Measurements from ENCODE around the gene ABCA3.
"Not testable (repeated sequence)": the region's sequence is repeated elsewhere in the genome, so short reads cannot be mapped to it uniquely, and the experiment has no call there.

The ABCA3 gene

DNA sequence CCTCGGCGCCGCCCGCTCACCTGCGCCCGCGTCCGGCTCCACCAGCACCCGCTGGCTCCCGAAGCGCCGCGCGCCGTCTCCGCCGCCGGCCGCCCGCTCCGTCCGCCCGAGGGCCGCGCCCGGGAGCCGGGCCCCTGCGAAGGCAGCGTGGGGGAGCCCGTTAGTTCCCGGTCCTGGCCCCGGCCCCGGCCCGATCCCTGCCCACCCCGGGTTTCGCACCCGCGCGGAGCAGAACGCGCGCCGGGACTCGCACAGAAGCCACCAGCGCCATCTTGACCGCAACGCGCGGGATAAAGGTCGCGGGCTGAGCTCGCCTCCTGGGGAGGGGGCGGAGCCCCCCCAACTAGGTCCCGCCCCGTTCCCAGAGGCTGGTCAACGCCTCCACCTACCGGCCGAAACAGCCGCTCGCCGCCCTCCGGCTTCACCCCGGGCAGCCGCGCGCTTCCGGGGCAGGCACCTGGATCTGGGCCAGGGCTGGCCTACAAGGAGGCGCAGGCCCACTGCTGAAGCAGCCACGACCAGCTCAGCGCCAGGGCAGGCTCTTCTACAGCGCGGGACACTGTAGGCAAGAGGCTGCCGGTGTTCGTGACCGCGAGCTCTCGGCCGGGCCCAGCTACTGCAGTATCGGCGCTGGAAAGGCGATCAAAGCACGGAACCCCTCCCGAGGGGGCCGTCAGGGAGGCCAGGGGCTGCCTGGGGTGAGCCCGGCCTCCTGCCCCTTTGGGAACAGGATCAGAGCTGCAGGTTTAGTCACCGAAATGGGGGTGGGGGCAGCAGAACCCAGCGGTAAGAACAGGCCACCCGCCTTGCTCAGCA is 89.0 kb downstream of the ABCA3 start, which contains the start of gene ECI1:
ECI1 (minus strand) TSS at position 292 of the 816 bp plus-strand sequence; CDS start at position 271, 21 bp downstream.
- DNase-seq (ENCODE audit: insufficient read length, low spot score) = peak; percentile 99
- FAIRE-seq = peak; percentile 98
- TF ChIP-seq POLR2A (IDR thresholded peaks at IDR 0.05; ENCODE audit: low read depth, low read length) (peak; percentile 51; the same call in 1 of the 2 replicates), PAX5 (IDR thresholded peaks at IDR 0.05; ENCODE audit: insufficient read depth, low read length, severe bottlenecking) (no peak), TAF1 (IDR thresholded peaks at IDR 0.05; ENCODE audit: low read depth, low read length) (peak; percentile 87), SPI1 (IDR thresholded peaks at IDR 0.05; ENCODE audit: low read depth, low read length) (no peak), POLR2AphosphoS5 (IDR thresholded peaks at IDR 0.05; ENCODE audit: low read depth, low read length) (peak; percentile 89), POU2F2 (IDR thresholded peaks at IDR 0.05; ENCODE audit: low read depth, low read length) (no peak)

DNA sequence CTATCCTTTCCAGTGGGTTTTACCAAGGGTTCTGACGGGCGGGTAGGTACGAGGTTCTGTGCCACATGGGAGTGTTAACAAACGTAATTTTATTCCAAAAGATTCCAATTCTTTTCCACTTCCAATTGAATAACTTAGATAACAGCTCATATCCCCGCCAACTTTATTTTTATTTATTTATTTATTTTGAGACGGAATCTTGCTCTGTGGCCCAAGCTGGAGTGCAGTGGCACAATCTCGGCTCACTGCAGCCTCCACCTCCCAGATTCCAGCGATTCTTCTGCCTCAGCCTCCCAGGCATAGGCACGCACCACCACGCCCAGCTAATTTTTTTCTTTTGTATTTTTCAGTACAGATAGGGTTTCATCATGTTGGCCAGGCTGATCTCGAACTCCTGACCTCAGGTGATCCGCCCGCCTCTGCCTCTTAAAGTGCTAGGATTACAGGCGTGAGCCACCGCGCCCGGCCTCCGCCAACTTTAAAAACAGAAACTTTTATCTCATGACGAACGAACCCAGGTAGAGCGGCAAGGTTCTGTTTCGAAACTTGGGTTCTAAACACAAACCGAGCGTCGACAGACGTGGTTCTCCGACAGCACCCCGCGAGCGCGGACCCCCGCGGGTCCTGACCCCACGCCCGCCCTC is 89.8 kb downstream of the ABCA3 start:
- FAIRE-seq = no peak
- DNase-seq (ENCODE audit: insufficient read length, low spot score) = no peak
- no peak for TF ChIP-seq POLR2A (IDR thresholded peaks at IDR 0.05; ENCODE audit: low read depth, low read length)
- TF ChIP-seq TAF1 (IDR thresholded peaks at IDR 0.05; ENCODE audit: low read depth, low read length) = no peak
- no peak for TF ChIP-seq SPI1 (IDR thresholded peaks at IDR 0.05; ENCODE audit: low read depth, low read length)
- no peak for TF ChIP-seq POU2F2 (IDR thresholded peaks at IDR 0.05; ENCODE audit: low read depth, low read length)
- TF ChIP-seq POLR2AphosphoS5 (IDR thresholded peaks at IDR 0.05; ENCODE audit: low read depth, low read length) = no peak
- no peak for TF ChIP-seq PAX5 (IDR thresholded peaks at IDR 0.05; ENCODE audit: insufficient read depth, low read length, severe bottlenecking)

- TF ChIP-seq POLR2AphosphoS5 (IDR thresholded peaks at IDR 0.05; ENCODE audit: low read depth, low read length) = no peak
- TF ChIP-seq POU2F2 (IDR thresholded peaks at IDR 0.05; ENCODE audit: low read depth, low read length) = no peak
- no peak for TF ChIP-seq SPI1 (IDR thresholded peaks at IDR 0.05; ENCODE audit: low read depth, low read length)
- TF ChIP-seq POLR2A (IDR thresholded peaks at IDR 0.05; ENCODE audit: low read depth, low read length) = no peak
- TF ChIP-seq PAX5 (IDR thresholded peaks at IDR 0.05; ENCODE audit: insufficient read depth, low read length, severe bottlenecking) = no peak
- TF ChIP-seq TAF1 (IDR thresholded peaks at IDR 0.05; ENCODE audit: low read depth, low read length) = no peak
- no peak for FAIRE-seq
These were observed 94.1 kb downstream of the ABCA3 start for GRCh38 chr16:2246301-2246885.

DNA sequence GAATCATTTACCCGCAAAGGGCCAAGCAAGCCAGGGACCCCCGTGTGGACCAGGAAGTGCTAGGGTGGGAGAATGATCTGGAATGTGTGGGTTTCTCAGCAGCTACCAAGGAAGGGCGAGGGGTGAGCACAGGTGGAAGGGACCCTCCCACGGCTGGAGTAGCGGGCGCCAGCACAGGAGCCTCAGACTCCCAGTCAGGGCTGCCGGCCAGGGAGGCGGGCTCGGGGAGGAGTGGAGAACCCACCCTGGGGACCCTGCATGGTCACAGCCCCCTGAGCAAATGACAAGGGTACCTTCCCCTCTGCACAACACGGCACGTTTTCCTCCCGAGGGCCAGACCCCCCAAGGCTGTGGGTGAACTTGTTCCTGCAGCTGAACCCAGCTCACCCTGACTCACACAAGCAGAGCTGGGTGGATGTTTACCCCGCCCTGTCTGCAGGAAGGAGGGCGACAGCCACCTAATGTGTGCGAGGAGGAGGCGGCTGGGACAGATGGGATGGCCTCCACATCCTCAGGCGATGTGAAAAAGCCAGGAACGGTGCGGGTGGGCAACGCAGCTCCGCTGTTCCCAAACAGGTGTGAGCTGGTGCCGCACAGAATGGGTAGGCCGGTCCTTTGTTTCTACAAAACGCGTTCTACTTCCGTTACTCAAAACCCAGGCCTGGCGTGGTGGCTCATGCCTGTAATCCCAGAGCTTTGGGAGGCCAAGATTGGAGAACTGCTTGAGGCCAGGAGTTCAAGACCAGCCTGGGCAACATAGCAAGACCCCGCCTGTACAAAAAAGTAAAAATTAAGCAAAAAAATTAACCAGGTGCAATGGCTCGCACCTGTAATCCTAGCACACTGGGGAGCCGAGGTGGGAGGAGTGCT is 95.4 kb downstream of the ABCA3 start:
- DNase-seq (ENCODE audit: insufficient read length, low spot score) (no peak), FAIRE-seq (no peak)
- no peak for TF ChIP-seq PAX5 (IDR thresholded peaks at IDR 0.05; ENCODE audit: insufficient read depth, low read length, severe bottlenecking)
- no peak for TF ChIP-seq POLR2A (IDR thresholded peaks at IDR 0.05; ENCODE audit: low read depth, low read length)
- no peak for TF ChIP-seq SPI1 (IDR thresholded peaks at IDR 0.05; ENCODE audit: low read depth, low read length)
- no peak for TF ChIP-seq POU2F2 (IDR thresholded peaks at IDR 0.05; ENCODE audit: low read depth, low read length)

More at GRCh38 chr16:2246301-2246885, 94.1 kb downstream of the ABCA3 start:
- no peak for DNase-seq (ENCODE audit: insufficient read length, low spot score)

- no peak for FAIRE-seq
- TF ChIP-seq PAX5 (IDR thresholded peaks at IDR 0.05; ENCODE audit: insufficient read depth, low read length, severe bottlenecking) (no peak), POLR2AphosphoS5 (IDR thresholded peaks at IDR 0.05; ENCODE audit: low read depth, low read length) (no peak), SPI1 (IDR thresholded peaks at IDR 0.05; ENCODE audit: low read depth, low read length) (no peak), TAF1 (IDR thresholded peaks at IDR 0.05; ENCODE audit: low read depth, low read length) (no peak), POLR2A (IDR thresholded peaks at IDR 0.05; ENCODE audit: low read depth, low read length) (no peak), POU2F2 (IDR thresholded peaks at IDR 0.05; ENCODE audit: low read depth, low read length) (no peak)
- DNase-seq (ENCODE audit: insufficient read length, low spot score) = no peak
These were observed 96.2 kb downstream of the ABCA3 start for GRCh38 chr16:2244301-2244700.

DNA sequence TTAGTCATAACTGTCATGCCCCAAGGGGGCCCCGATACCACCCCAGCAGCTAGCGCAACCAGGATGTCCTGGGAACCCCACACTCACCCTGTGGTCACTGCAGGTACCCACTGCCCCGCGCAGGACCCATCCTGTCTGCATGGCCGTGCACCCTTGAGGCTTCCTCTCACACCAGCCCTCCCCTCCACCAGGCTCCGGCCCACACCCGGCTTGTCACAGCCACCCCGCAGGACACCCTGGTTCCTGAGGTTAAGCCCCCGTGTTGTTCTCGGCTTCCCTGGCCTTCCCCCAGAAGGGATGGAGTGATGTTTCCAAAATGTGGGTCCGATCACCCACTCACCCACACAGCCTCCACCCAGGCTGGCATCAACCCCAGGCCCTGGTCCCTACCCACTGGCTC is 96.7 kb downstream of the ABCA3 start:
- no peak for TF ChIP-seq POU2F2 (IDR thresholded peaks at IDR 0.05; ENCODE audit: low read depth, low read length)
- TF ChIP-seq PAX5 (IDR thresholded peaks at IDR 0.05; ENCODE audit: insufficient read depth, low read length, severe bottlenecking) = no peak
- no peak for TF ChIP-seq POLR2AphosphoS5 (IDR thresholded peaks at IDR 0.05; ENCODE audit: low read depth, low read length)
- no peak for TF ChIP-seq TAF1 (IDR thresholded peaks at IDR 0.05; ENCODE audit: low read depth, low read length)
- FAIRE-seq (no peak), DNase-seq (ENCODE audit: insufficient read length, low spot score) (no peak)

- TF ChIP-seq PAX5 (IDR thresholded peaks at IDR 0.05; ENCODE audit: insufficient read depth, low read length, severe bottlenecking) (no peak), POLR2AphosphoS5 (IDR thresholded peaks at IDR 0.05; ENCODE audit: low read depth, low read length) (no peak), TAF1 (IDR thresholded peaks at IDR 0.05; ENCODE audit: low read depth, low read length) (no peak), SPI1 (IDR thresholded peaks at IDR 0.05; ENCODE audit: low read depth, low read length) (no peak), POU2F2 (IDR thresholded peaks at IDR 0.05; ENCODE audit: low read depth, low read length) (no peak), POLR2A (IDR thresholded peaks at IDR 0.05; ENCODE audit: low read depth, low read length) (no peak)
- FAIRE-seq (no peak), DNase-seq (ENCODE audit: insufficient read length, low spot score) (no peak)
These were observed 97.4 kb downstream of the ABCA3 start for GRCh38 chr16:2243031-2243528.

DNA sequence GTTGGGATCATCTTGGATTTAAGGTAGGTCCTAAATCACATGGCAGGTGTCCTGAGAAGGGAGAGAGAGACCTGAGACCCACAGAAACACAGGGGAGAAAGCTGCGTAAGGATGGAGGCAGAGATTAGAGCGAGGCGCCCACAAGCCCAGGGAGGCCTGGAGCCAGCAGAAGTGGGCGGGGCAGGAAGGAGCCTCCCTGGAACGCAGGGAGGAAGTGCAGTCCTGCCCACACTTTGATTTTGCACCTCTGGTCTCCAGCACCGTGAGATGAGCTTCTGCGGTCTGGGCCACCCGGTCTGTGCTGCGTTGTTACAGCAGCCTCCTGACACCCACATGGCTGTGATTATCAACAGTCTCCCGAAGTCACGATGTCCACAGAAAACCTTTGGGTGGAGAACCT is 97.9 kb downstream of the ABCA3 start:
- FAIRE-seq (no peak), DNase-seq (ENCODE audit: insufficient read length, low spot score) (no peak)
- TF ChIP-seq SPI1 (IDR thresholded peaks at IDR 0.05; ENCODE audit: low read depth, low read length) (no peak), TAF1 (IDR thresholded peaks at IDR 0.05; ENCODE audit: low read depth, low read length) (no peak), PAX5 (IDR thresholded peaks at IDR 0.05; ENCODE audit: insufficient read depth, low read length, severe bottlenecking) (no peak), POU2F2 (IDR thresholded peaks at IDR 0.05; ENCODE audit: low read depth, low read length) (no peak), POLR2AphosphoS5 (IDR thresholded peaks at IDR 0.05; ENCODE audit: low read depth, low read length) (no peak)

GRCh38 chr16:2240331-2240730 is 100.2 kb downstream of the ABCA3 start:
- FAIRE-seq = not testable (repeated sequence)

More at GRCh38 chr16:2240331-2240730, 100.2 kb downstream of the ABCA3 start:
- not testable (repeated sequence) for DNase-seq (ENCODE audit: insufficient read length, low spot score)

Measured in GM12891 (cell line).